Fibroblast of lung (primary cell): ENCODE data around the gene XRCC4. TPM values are rescaled to one million over a fixed set of nuclear protein-coding genes. Genes with fewer than 3 reads are reported as not detected.
A peak's percentile ranks its signal among the peaks of the same experiment; 100 is the strongest.

ENCODE experiments used
- DNase-seq, 2 donors: peaks; one replicate each; pipeline versions ENCODE4 v3.0.0 to v3.0.0-alpha.2; 2010; ENCODE audit warnings: low read depth in 2 of 2
- H2AFZ ChIP-seq: 2 replicates; pipeline ENCODE4 v1.5.1; 2012; ENCODE audit warnings: low read length, control low read depth, inconsistent platforms
- H3K27ac ChIP-seq: 2 replicates; pipeline ENCODE4 v1.5.1; 2011; ENCODE audit warnings: low read length, control low read depth; ENCODE audit not compliant: insufficient read depth
- H3K27me3 ChIP-seq: 2 replicates; pipeline ENCODE4 v1.5.1; 2011; ENCODE audit warnings: mild to moderate bottlenecking, low read length; ENCODE audit not compliant: control insufficient read depth, insufficient read depth
- H3K36me3 ChIP-seq: 2 replicates; pipeline ENCODE4 v1.5.1; 2011; ENCODE audit warnings: low read length; ENCODE audit not compliant: control insufficient read depth, insufficient read depth
- H3K4me1 ChIP-seq: 2 replicates; pipeline ENCODE4 v1.5.1; 2011; ENCODE audit warnings: low read length; ENCODE audit not compliant: control insufficient read depth, insufficient read depth; ENCODE audit errors: extremely low read depth
- H3K4me2 ChIP-seq: 2 replicates; pipeline ENCODE4 v1.5.1; 2011; ENCODE audit warnings: low read length, control low read depth; ENCODE audit not compliant: insufficient read depth; ENCODE audit errors: extremely low read depth
- H3K4me3 ChIP-seq, 4 experiments: fragments of 200-600 bp in 1 of 4; sonication (generic) in 1 of 4; replicated peaks in 1 of 4; 2 replicates each; pipeline ENCODE4 v1.5.1; 2011 to 2016; ENCODE audit warnings: low read length in 4 of 4, low read depth in 3 of 4, mild to moderate bottlenecking in 3 of 4, control low read depth in 2 of 4, inconsistent platforms in 1 of 4, mixed read lengths in 1 of 4; ENCODE audit not compliant: insufficient read depth in 1 of 4; ENCODE audit errors: control extremely low read depth in 1 of 4
- H3K79me2 ChIP-seq: 2 replicates; pipeline ENCODE4 v1.5.1; 2012; ENCODE audit warnings: mild to moderate bottlenecking, low read length, inconsistent platforms; ENCODE audit not compliant: control insufficient read depth, insufficient read depth
- H3K9ac ChIP-seq: 2 replicates; pipeline ENCODE4 v1.5.1; 2011; ENCODE audit warnings: mild to moderate bottlenecking, low read length, control low read depth; ENCODE audit not compliant: insufficient read depth
- H3K9me3 ChIP-seq: 2 replicates; pipeline ENCODE4 v1.5.1; 2012; ENCODE audit warnings: low read depth, low read length; ENCODE audit not compliant: control insufficient read depth, insufficient read depth
- H4K20me1 ChIP-seq: 2 replicates; pipeline ENCODE4 v1.5.1; 2011; ENCODE audit warnings: low read length; ENCODE audit not compliant: control insufficient read depth, insufficient read depth; ENCODE audit errors: extremely low read depth
- CTCF ChIP-seq, 2 donors: IDR thresholded peaks in 1 of 2; conservative IDR thresholded peaks in 1 of 2; 1 replicate in 1 of 2; 2 replicates in 1 of 2; pipeline ENCODE4 v1.5.1; 2011 to 2012; ENCODE audit warnings: low read length in 2 of 2, control low read depth in 1 of 2, inconsistent platforms in 1 of 2, low read depth in 1 of 2, mild to moderate bottlenecking in 1 of 2
- EZH2 ChIP-seq: IDR thresholded peaks from 2 replicates; pipeline ENCODE4 v1.5.1; 2012; ENCODE audit warnings: low read length, control low read depth, mild to moderate bottlenecking; ENCODE audit errors: missing control alignments
- polyA plus RNA-seq, 2 donors: library from polyadenylated mRNA; depleted of rRNA in 1 of 2; stranded (reverse) in 1 of 2; unstranded in 1 of 2; fragments of >200 nt; gene quantifications; 2 replicates each; pipeline ENCODE4 v1.2.1, GENCODE V29; 2011 to 2012; ENCODE audit warnings: missing spikeins in 1 of 2
- total RNA-seq: library from RNA; depleted of rRNA; stranded (reverse); fragments of >200 nt; gene quantifications from 2 replicates; pipeline ENCODE4 v1.2.1, GENCODE V29; 2014

XRCC4 gene
- total and polyA plus RNA-seq, 2 donors (not counting 1 experiment from before 2014, with no cell fraction given), result 7.5 to 7.6 TPM

- DNase-seq, result peak; percentile 84 to 91
- Histone ChIP-seq H3K27me3 (no peaks in the 10 kb centered on the region), H3K79me2 (no peaks in the 10 kb centered on the region), H3K4me1 (no peaks in the 10 kb centered on the region), H3K36me3 (no peaks in the 10 kb centered on the region), H3K9me3 (no peaks in the 10 kb centered on the region), H3K27ac (no peak overlapping the region), H4K20me1 (no peaks in the 10 kb centered on the region), H2AFZ (no peak overlapping the region), H3K9ac (no peak overlapping the region), H3K4me2 (no peak overlapping the region), H3K4me3 (no peak overlapping the region)
- no peak for TF ChIP-seq CTCF (conservative IDR thresholded peaks at IDR 0.05 in 1 of 2, IDR thresholded peaks at IDR 0.05 in 1 of 2; ENCODE audit: low read depth in 1 of 2, low read length in 2 of 2)
- TF ChIP-seq EZH2, result no peak
These were observed 291.0 kb downstream of the XRCC4 start for GRCh38 chr5:83368319-83368718.

GRCh38 chr5:83368835-83369234, 291.5 kb downstream of the XRCC4 start:
- Histone ChIP-seq H3K79me2 (no peaks in the 10 kb centered on the region), H3K4me2 (no peak overlapping the region), H3K4me1 (no peaks in the 10 kb centered on the region), H3K36me3 (no peaks in the 10 kb centered on the region), H3K9ac (no peak overlapping the region), H3K9me3 (no peaks in the 10 kb centered on the region), H3K27me3 (no peaks in the 10 kb centered on the region), H4K20me1 (no peaks in the 10 kb centered on the region), H3K27ac (no peak overlapping the region), H2AFZ (no peak overlapping the region), H3K4me3 (no peak overlapping the region)
- DNase-seq, result no peak
- no peak for TF ChIP-seq EZH2
- TF ChIP-seq CTCF (conservative IDR thresholded peaks at IDR 0.05 in 1 of 2, IDR thresholded peaks at IDR 0.05 in 1 of 2; ENCODE audit: low read depth in 1 of 2, low read length in 2 of 2), result no peak

DNA sequence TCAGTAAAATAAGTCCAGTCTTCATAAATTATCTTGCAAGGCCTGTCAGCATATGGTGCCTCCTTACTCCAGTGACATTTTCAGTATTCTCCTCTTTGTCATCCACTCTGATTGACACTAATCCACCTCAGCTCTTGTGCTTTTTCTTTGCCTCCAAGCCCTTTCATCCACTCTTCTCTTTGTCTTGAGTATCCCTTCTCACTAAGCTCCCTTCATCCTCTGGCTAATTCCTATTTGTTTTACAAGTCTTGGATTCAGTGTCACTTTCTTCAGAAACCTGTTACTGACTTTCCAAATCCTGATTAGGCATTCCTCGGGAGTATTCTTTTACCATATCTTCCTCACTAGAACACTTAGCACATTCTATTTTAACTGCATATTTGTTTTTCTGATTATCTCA, 293.6 kb downstream of the XRCC4 start:
- TF ChIP-seq CTCF (conservative IDR thresholded peaks at IDR 0.05 in 1 of 2, IDR thresholded peaks at IDR 0.05 in 1 of 2; ENCODE audit: low read depth in 1 of 2, low read length in 2 of 2) (no peak), EZH2 (no peak)
- H4K20me1 ChIP-seq, result no peaks in the 10 kb centered on the region
- no peaks in the 10 kb centered on the region for H3K36me3 ChIP-seq
- no peak overlapping the region for H2AFZ ChIP-seq
- no peak overlapping the region for H3K27ac ChIP-seq
- no peaks in the 10 kb centered on the region for H3K27me3 ChIP-seq
- H3K4me2 ChIP-seq, result no peak overlapping the region
- H3K79me2 ChIP-seq, result no peaks in the 10 kb centered on the region
- H3K4me3 ChIP-seq, result no peak overlapping the region
- no peaks in the 10 kb centered on the region for H3K9me3 ChIP-seq
- H3K9ac ChIP-seq, result no peak overlapping the region
- H3K4me1 ChIP-seq, result peaks cover 4% of the 10 kb centered on the region
- DNase-seq, result no peak
